ENCODE measurements around the gene PRKAG2. TPM values are rescaled to one million over a fixed set of nuclear protein-coding genes. Genes with fewer than 3 reads are reported as not detected.
A peak's percentile ranks its signal among the peaks of the same experiment; 100 is the strongest.
"Not testable (repeated sequence)": the region's sequence is repeated elsewhere in the genome, so short reads cannot be mapped to it uniquely, and the experiment has no call there.

PRKAG2 gene
- total RNA-seq, 4 donors from 2014 or later, result 19.5 to 30.8 (median 27.6) TPM

- DNase-seq, result peak; percentile 80 to 86
- peak overlapping the region; percentile 69 to 91 (median 74) for H3K27ac ChIP-seq
- TF ChIP-seq CTCF (IDR thresholded peaks at IDR 0.05) (peak; percentile 78 to 94 (median 90)), POLR2A (IDR thresholded peaks at IDR 0.05) (no peak)
- peaks cover 6 to 22% of the 10 kb centered on the region in 2 donors for H3K4me1 ChIP-seq
- no peaks in the 10 kb centered on the region for H3K36me3 ChIP-seq
- 17 to 22% methylated on average over 12 to 13 of the region's 14 CpGs for WGBS, 2 donors
- H3K4me3 ChIP-seq (replicated peaks in 1 of 3), result no peak overlapping the region
- no peaks in the 10 kb centered on the region for H3K9me3 ChIP-seq
- H3K27me3 ChIP-seq, result no peaks in the 10 kb centered on the region
- intact Hi-C loops (cut with DNase I), result no loop called here
Observed at GRCh38 chr7:151754142-151754590, 122.7 kb downstream of the PRKAG2 start.

- Histone ChIP-seq H3K27me3 (no peaks in the 10 kb centered on the region), H3K9me3 (no peaks in the 10 kb centered on the region), H3K36me3 (no peaks in the 10 kb centered on the region), H3K4me3 (replicated peaks in 1 of 3) (no peak overlapping the region), H3K27ac (peak overlapping the region in 2 of 3 donors; percentile 74 to 91), H3K4me1 (peaks cover 6 to 21% of the 10 kb centered on the region in 2 donors)
- TF ChIP-seq CTCF (IDR thresholded peaks at IDR 0.05), result no peak
- TF ChIP-seq POLR2A (IDR thresholded peaks at IDR 0.05), result no peak
- intact Hi-C loops (cut with DNase I), result no loop called here
- DNase-seq, result no peak
- 93 to 95% methylated on average over 19 of the region's 19 CpGs for WGBS, 2 donors
Observed at GRCh38 chr7:151752816-151753595, 123.9 kb downstream of the PRKAG2 start.

GRCh38 chr7:151752037-151752436 is 124.9 kb downstream of the PRKAG2 start:
- intact Hi-C loops (cut with DNase I), result no loop called here
- 90 to 94% methylated on average over 8 of the region's 8 CpGs for WGBS, 2 donors

GRCh38 chr7:151748733-151749132 is 128.2 kb downstream of the PRKAG2 start:
- no peak for DNase-seq
- TF ChIP-seq POLR2A (IDR thresholded peaks at IDR 0.05) (no peak), CTCF (IDR thresholded peaks at IDR 0.05) (no peak)
- intact Hi-C loops (cut with DNase I), result no loop called here

More at GRCh38 chr7:151752037-151752436, 124.9 kb downstream of the PRKAG2 start:
- no peaks in the 10 kb centered on the region for H3K9me3 ChIP-seq
- H3K27ac ChIP-seq, result no peak overlapping the region
- no peak for DNase-seq
- no peak for TF ChIP-seq CTCF (IDR thresholded peaks at IDR 0.05)
- no peak for TF ChIP-seq POLR2A (IDR thresholded peaks at IDR 0.05)
- H3K4me1 ChIP-seq, result peaks cover 6 to 21% of the 10 kb centered on the region in 2 donors
- H3K36me3 ChIP-seq, result no peaks in the 10 kb centered on the region
- H3K27me3 ChIP-seq, result no peaks in the 10 kb centered on the region
- H3K4me3 ChIP-seq (replicated peaks in 1 of 3), result no peak overlapping the region

GRCh38 chr7:151748021-151748420 is 128.9 kb downstream of the PRKAG2 start:
- intact Hi-C loops (cut with DNase I), result not testable (repeated sequence)
- 69 to 79% methylated on average over 5 of the region's 5 CpGs for WGBS, 2 donors

More at GRCh38 chr7:151748733-151749132, 128.2 kb downstream of the PRKAG2 start:
- peaks cover 0 to 9% of the 10 kb centered on the region in 2 donors for H3K4me1 ChIP-seq
- H3K9me3 ChIP-seq, result no peaks in the 10 kb centered on the region
- H3K27ac ChIP-seq, result no peak overlapping the region
- 95 to 98% methylated on average over 15 of the region's 15 CpGs for WGBS, 2 donors
- H3K4me3 ChIP-seq (replicated peaks in 1 of 3), result no peak overlapping the region
- no peaks in the 10 kb centered on the region for H3K36me3 ChIP-seq
- no peaks in the 10 kb centered on the region for H3K27me3 ChIP-seq

More at GRCh38 chr7:151748021-151748420, 128.9 kb downstream of the PRKAG2 start:
- H3K27ac ChIP-seq; H3K27me3 ChIP-seq; DNase-seq; H3K36me3 ChIP-seq; H3K9me3 ChIP-seq; H3K4me3 ChIP-seq (replicated peaks in 1 of 3); H3K4me1 ChIP-seq: not testable (repeated sequence)

Measured in thyroid gland (tissue), 4 donors.